MCF 10A (cell line): ENCODE measurements around the gene TMEM175. TPM values are rescaled to one million over a fixed set of nuclear protein-coding genes. Genes with fewer than 3 reads are reported as not detected.

Experiments
- BruUV-seq: library from RNA; stranded (reverse); fragments of 400-500 nt; replicated peaks from 2 replicates; lab custom pipeline; 2021; lab: Mats Ljungman, UMichigan
- CTCF ChIA-PET: fragments of 300-600 bp; sonication (Branson Sonifier 250); formaldehyde crosslinking; extraction: SDS; loops from one replicate; lab custom pipeline; 2021; ENCODE audit warnings: antibody characterized with exemption, inconsistent platforms; lab: Yijun Ruan, JAX
- POLR2A ChIA-PET: fragments of 300-600, 350-650 bp; sonication (Branson Sonifier 250); formaldehyde crosslinking; extraction: SDS; loops from one replicate; lab custom pipeline; 2020; ENCODE audit warnings: antibody characterized with exemption, inconsistent platforms; lab: Yijun Ruan, JAX
- DNase-seq: peaks from one replicate; pipeline ENCODE4 v3.0.0-alpha.2; 2018; ENCODE audit not compliant: unreplicated experiment
- H3K27ac Mint-ChIP-seq: one replicate; pipeline ENCODE4 v1.8.0; 2022; ENCODE audit warnings: mild to moderate bottlenecking, low read depth, mixed read lengths; ENCODE audit not compliant: unreplicated experiment
- H3K27me3 Mint-ChIP-seq: one replicate; pipeline ENCODE4 v1.8.0; 2022; ENCODE audit warnings: mixed read lengths; ENCODE audit not compliant: insufficient read depth, unreplicated experiment
- H3K36me3 Mint-ChIP-seq: one replicate; pipeline ENCODE4 v1.8.0; 2022; ENCODE audit warnings: mild to moderate bottlenecking, moderate library complexity, mixed read lengths; ENCODE audit not compliant: insufficient read depth, unreplicated experiment
- H3K4me1 Mint-ChIP-seq: one replicate; pipeline ENCODE4 v1.8.0; 2022; ENCODE audit warnings: mixed read lengths; ENCODE audit not compliant: insufficient read depth, unreplicated experiment
- H3K4me3 Mint-ChIP-seq: one replicate; pipeline ENCODE4 v1.8.0; 2022; ENCODE audit warnings: mild to moderate bottlenecking, moderate library complexity, mixed read lengths; ENCODE audit not compliant: unreplicated experiment
- H3K9me3 Mint-ChIP-seq: one replicate; pipeline ENCODE4 v1.8.0; 2022; ENCODE audit warnings: mixed read lengths; ENCODE audit not compliant: unreplicated experiment
- intact Hi-C: fragments of 100-400 bp; cut with micrococcal nuclease; formaldehyde crosslinking; loops from 2 replicates; pipeline ENCODE4 v1.14.1; 2022
- total RNA-seq: library from RNA; stranded (reverse); gene quantifications from 2 replicates; pipeline ENCODE4 v1.2.3, GENCODE V29; 2022
- TF ChIP-seq, protein P1 (sequence below): fragments of 200-600 bp; IDR thresholded peaks from one replicate; pipeline ENCODE4 v1.8.0; 2022; ENCODE audit warnings: antibody characterized with exemption, mild to moderate bottlenecking; ENCODE audit not compliant: unreplicated experiment

The TMEM175 gene
- total RNA-seq, 1 experiment from 2014 or later = 28.9 TPM

- no peaks in the 10 kb centered on the region for H3K9me3 Mint-ChIP-seq
- H3K4me3 Mint-ChIP-seq = no peak overlapping the region
- peaks cover 29% of the 10 kb centered on the region for H3K27me3 Mint-ChIP-seq
- TF ChIP-seq, protein P1, sequence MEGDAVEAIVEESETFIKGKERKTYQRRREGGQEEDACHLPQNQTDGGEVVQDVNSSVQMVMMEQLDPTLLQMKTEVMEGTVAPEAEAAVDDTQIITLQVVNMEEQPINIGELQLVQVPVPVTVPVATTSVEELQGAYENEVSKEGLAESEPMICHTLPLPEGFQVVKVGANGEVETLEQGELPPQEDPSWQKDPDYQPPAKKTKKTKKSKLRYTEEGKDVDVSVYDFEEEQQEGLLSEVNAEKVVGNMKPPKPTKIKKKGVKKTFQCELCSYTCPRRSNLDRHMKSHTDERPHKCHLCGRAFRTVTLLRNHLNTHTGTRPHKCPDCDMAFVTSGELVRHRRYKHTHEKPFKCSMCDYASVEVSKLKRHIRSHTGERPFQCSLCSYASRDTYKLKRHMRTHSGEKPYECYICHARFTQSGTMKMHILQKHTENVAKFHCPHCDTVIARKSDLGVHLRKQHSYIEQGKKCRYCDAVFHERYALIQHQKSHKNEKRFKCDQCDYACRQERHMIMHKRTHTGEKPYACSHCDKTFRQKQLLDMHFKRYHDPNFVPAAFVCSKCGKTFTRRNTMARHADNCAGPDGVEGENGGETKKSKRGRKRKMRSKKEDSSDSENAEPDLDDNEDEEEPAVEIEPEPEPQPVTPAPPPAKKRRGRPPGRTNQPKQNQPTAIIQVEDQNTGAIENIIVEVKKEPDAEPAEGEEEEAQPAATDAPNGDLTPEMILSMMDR = no peak
- BruUV-seq = no TSS peak
- H3K27ac Mint-ChIP-seq = no peak overlapping the region
- ChIA-PET CTCF (no interaction called here), POLR2A (no interaction called here)
- intact Hi-C loops = no loop called here
- no peak for DNase-seq
- H3K4me1 Mint-ChIP-seq = peaks cover 11% of the 10 kb centered on the region
- H3K36me3 Mint-ChIP-seq = peaks cover 7% of the 10 kb centered on the region
These were observed 74.6 kb downstream of the TMEM175 start for GRCh38 chr4:1006856-1007255.

Other genes with a start within 250 kb of the TMEM175 start
- not detected in 2 replicates for gene SLC49A3, start 243.3 kb upstream of the TMEM175 start, total RNA-seq
- gene PCGF3, start 226.6 kb upstream of the TMEM175 start, total RNA-seq = 26.5 and 33.5 TPM in 2 replicates
- gene CPLX1, start 106.3 kb upstream of the TMEM175 start, total RNA-seq = 2.7 and 3.5 TPM in 2 replicates
- 70.4 and 72.9 TPM in 2 replicates for gene GAK, start 144 bp upstream of the TMEM175 start, total RNA-seq
- gene DGKQ, start 41.1 kb downstream of the TMEM175 start, total RNA-seq = 15.9 and 17.4 TPM in 2 replicates
- 35.0 and 35.1 TPM in 2 replicates for gene IDUA, start 54.6 kb downstream of the TMEM175 start, total RNA-seq
- 0.10 and 0.16 TPM in 2 replicates for gene SLC26A1, start 60.9 kb downstream of the TMEM175 start, total RNA-seq
- 33.5 and 33.6 TPM in 2 replicates for gene FGFRL1, start 79.2 kb downstream of the TMEM175 start, total RNA-seq
- not detected in 2 replicates for gene RNF212, start 181.1 kb downstream of the TMEM175 start, total RNA-seq
- gene SPON2, start 240.1 kb downstream of the TMEM175 start, total RNA-seq = 0.54 and 0.64 TPM in 2 replicates